ENCODE data around the gene JMJD6.

Gene JMJD6

DNA sequence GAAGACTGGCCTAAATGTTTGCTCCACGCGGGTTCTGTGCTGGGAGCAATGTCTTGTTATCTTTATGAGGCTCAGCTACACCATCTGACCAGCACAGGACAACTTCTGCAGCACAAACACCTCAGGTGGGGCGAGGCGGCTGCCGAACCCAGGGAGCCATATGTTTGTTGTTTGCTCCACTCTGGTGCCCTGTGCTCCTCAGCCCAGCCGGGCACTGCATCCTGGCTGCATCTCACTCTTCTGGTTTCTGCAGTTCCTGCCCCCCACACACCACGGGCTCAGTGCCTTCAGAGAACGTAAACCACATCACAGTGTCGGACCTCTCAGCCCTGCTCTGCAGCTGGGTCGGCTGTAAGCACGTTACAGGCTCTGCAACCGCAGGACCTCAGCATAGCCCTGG lies 48.1 kb downstream of the JMJD6 start:
- in situ Hi-C loops (cut with HindIII; ENCODE audit: low sequenced_read_pairs): no loop called here
- no peak overlapping the region for H3K4me3 ChIP-seq (ENCODE audit: low read depth, low read length)
- TF ChIP-seq CTCF (IDR thresholded peaks at IDR 0.05; ENCODE audit: low read depth, low read length, missing control alignments): no peak
- no peak for DNase-seq (ENCODE audit: low read depth)

DNA sequence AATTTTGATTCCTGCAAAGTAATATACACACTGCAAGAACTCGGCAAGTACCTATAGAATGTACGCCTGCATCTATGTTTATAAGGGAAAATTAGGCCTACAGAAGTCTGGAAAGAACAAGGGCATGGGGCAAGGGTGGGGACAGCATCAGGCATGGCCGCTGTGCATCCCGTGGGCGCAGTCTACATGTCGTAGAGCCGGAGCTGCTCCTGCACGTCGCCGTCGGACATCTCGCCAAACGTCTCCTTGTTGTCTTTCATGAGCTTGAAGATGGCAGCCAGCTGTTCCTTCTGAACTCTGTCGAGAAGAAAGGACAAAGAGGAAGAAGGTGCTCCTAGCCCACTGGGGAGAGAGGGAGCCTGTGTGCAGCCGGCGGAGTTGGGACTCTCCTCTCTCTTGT lies 49.0 kb downstream of the JMJD6 start:
- in situ Hi-C loops (cut with HindIII; ENCODE audit: low sequenced_read_pairs): no loop called here
- TF ChIP-seq CTCF (IDR thresholded peaks at IDR 0.05; ENCODE audit: low read depth, low read length, missing control alignments): no peak
- no peak overlapping the region for H3K4me3 ChIP-seq (ENCODE audit: low read depth, low read length)
- no peak for DNase-seq (ENCODE audit: low read depth)

DNA sequence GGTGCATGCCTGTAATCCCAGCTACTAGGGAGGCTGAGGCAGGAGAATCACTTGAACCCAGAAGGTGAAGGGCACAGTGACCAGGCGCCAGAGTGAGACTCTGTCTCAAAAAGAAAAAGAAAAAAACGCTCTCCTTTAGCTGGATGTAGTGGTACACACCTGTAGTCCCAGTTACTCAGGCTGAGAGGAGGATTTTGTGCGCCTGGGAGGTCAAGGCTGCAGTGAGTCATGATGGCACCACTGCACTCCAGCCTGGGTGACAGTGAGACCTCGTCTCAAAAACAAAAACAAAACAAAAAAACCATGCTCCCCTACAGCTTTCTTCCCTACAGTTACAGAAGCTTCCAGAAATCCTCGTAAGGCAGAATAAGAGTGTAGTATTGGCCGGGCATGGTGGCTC lies 49.8 kb downstream of the JMJD6 start:
- in situ Hi-C loops (cut with HindIII; ENCODE audit: low sequenced_read_pairs): no loop called here
- TF ChIP-seq CTCF (IDR thresholded peaks at IDR 0.05; ENCODE audit: low read depth, low read length, missing control alignments): no peak
- H3K4me3 ChIP-seq (ENCODE audit: low read depth, low read length): no peak overlapping the region
- no peak for DNase-seq (ENCODE audit: low read depth)

GRCh38 chr17:76675648-76676047 lies 50.8 kb downstream of the JMJD6 start:
- no peak for TF ChIP-seq CTCF (IDR thresholded peaks at IDR 0.05; ENCODE audit: low read depth, low read length, missing control alignments)
- H3K4me3 ChIP-seq (ENCODE audit: low read depth, low read length): no peak overlapping the region
- in situ Hi-C loops (cut with HindIII; ENCODE audit: low sequenced_read_pairs): no loop called here
- no peak for DNase-seq (ENCODE audit: low read depth)

- TF ChIP-seq CTCF (IDR thresholded peaks at IDR 0.05; ENCODE audit: low read depth, low read length, missing control alignments): no peak
- no peak overlapping the region for H3K4me3 ChIP-seq (ENCODE audit: low read depth, low read length)
- DNase-seq (ENCODE audit: low read depth): no peak
- in situ Hi-C loops (cut with HindIII; ENCODE audit: low sequenced_read_pairs): no loop called here
Measured at GRCh38 chr17:76674600-76674999, 51.8 kb downstream of the JMJD6 start.

DNA sequence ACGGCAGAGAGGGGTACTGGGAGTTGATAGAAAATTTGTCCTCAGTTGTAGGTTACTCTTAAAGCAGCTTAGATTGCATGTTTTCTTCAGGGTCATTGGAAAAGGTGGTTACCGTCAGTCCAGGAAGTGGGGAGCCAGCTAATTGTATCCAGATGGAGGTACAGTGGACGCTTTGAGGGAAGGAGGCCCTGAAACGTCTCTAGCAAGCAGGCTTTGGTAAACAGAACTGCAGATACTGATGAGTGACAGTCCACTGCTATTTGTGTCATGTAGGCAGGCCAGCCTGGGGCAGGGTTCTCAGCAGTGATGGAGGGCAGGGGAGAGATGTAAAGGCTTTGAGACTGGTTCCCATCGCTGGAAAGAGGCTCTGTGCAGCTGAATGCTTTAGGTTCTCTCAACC lies 52.7 kb downstream of the JMJD6 start:
- H3K4me3 ChIP-seq (ENCODE audit: low read depth, low read length): no peak overlapping the region
- no peak for DNase-seq (ENCODE audit: low read depth)
- in situ Hi-C loops (cut with HindIII; ENCODE audit: low sequenced_read_pairs): no loop called here
- no peak for TF ChIP-seq CTCF (IDR thresholded peaks at IDR 0.05; ENCODE audit: low read depth, low read length, missing control alignments)

DNA sequence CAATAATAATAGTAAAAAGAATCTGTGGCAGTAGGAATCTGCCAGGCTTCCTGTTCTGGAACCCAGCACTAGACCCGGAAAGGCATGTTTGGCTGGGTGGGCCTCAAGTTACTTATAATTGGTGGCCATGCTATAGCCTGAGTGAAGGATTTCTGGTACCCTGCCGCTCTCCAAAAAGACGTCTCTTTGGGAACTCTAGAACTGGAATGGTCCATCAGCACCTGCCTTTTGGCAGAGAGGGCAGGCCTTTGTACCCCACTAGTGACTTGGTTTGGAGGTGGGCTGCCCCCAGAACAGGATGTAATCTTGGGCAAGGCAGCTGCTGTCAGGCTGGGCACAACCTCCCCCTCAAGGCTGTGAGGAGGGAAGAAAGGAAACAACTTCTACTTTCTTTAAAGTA lies 53.5 kb downstream of the JMJD6 start:
- no peak for DNase-seq (ENCODE audit: low read depth)
- in situ Hi-C loops (cut with HindIII; ENCODE audit: low sequenced_read_pairs): no loop called here
- no peak for TF ChIP-seq CTCF (IDR thresholded peaks at IDR 0.05; ENCODE audit: low read depth, low read length, missing control alignments)
- H3K4me3 ChIP-seq (ENCODE audit: low read depth, low read length): no peak overlapping the region

All from astrocyte of the cerebellum (primary cell).